Hepatocyte (in vitro differentiated cells): Measurements from ENCODE around the gene CALCB. TPM values are rescaled to one million over a fixed set of nuclear protein-coding genes. Genes with fewer than 3 reads are reported as not detected.

ENCODE experiments used
- DNase-seq: peaks from one replicate; pipeline ENCODE4 v3.0.0-alpha.2; 2016; ENCODE audit warnings: low spot score
- H2AFZ ChIP-seq: fragments of 200-600 bp; sonication (generic); 2 replicates; pipeline ENCODE4 v1.6.0; 2016; ENCODE audit warnings: antibody characterized with exemption, mild to moderate bottlenecking
- H3K27ac ChIP-seq: fragments of 200-600 bp; sonication (generic); 2 replicates; pipeline ENCODE4 v1.5.1; 2016; ENCODE audit warnings: mild to moderate bottlenecking
- H3K27me3 ChIP-seq: fragments of 200-600 bp; sonication (generic); 2 replicates; pipeline ENCODE4 v1.6.1; 2016
- H3K36me3 ChIP-seq: fragments of 200-600 bp; sonication (generic); replicated peaks from 2 replicates; pipeline ENCODE4 v1.5.1; 2016; ENCODE audit warnings: low read depth; ENCODE audit not compliant: insufficient read depth
- H3K4me1 ChIP-seq: fragments of 200-600 bp; sonication (generic); 2 replicates; pipeline ENCODE4 v1.5.1; 2016; ENCODE audit warnings: mild to moderate bottlenecking, moderate library complexity; ENCODE audit not compliant: insufficient read depth
- H3K4me2 ChIP-seq: fragments of 200-600 bp; sonication (generic); 2 replicates; pipeline ENCODE4 v1.6.0; 2016
- H3K4me3 ChIP-seq: fragments of 200-600 bp; sonication (generic); 2 replicates; pipeline ENCODE4 v1.5.1; 2016; ENCODE audit warnings: mild to moderate bottlenecking
- H3K79me2 ChIP-seq: fragments of 200-600 bp; sonication (generic); 2 replicates; pipeline ENCODE4 v1.6.0; 2017; ENCODE audit warnings: mild to moderate bottlenecking
- H3K9me2 ChIP-seq: fragments of 200-600 bp; sonication (generic); replicated peaks from 2 replicates; pipeline ENCODE4 v1.6.0; 2017; ENCODE audit warnings: mild to moderate bottlenecking; ENCODE audit not compliant: insufficient read depth
- H3K9me3 ChIP-seq: fragments of 200-600 bp; sonication (generic); 2 replicates; pipeline ENCODE4 v1.5.1; 2016; ENCODE audit warnings: low read depth, mild to moderate bottlenecking
- H4K20me1 ChIP-seq: fragments of 200-600 bp; sonication (generic); 2 replicates; pipeline ENCODE4 v1.6.0; 2016; ENCODE audit warnings: mild to moderate bottlenecking; ENCODE audit not compliant: insufficient read depth, poor library complexity, severe bottlenecking
- EZH2 ChIP-seq: fragments of 200-600 bp; sonication (generic); IDR thresholded peaks from 2 replicates; pipeline ENCODE4 v1.6.1; 2016; ENCODE audit warnings: antibody characterized with exemption, mild to moderate bottlenecking, borderline replicate concordance
- EZH2phosphoT487 ChIP-seq: fragments of 200-600 bp; sonication (generic); IDR thresholded peaks from one replicate; pipeline ENCODE4 v1.6.1; 2018; ENCODE audit warnings: antibody characterized with exemption, mild to moderate bottlenecking, low read depth, moderate library complexity; ENCODE audit not compliant: unreplicated experiment, severe bottlenecking
- WGBS: methylation state at CpG from one replicate; pipeline ENCODE4 v1.1.6; 2016; ENCODE audit warnings: low lambda C conversion rate; ENCODE audit errors: missing lambda C conversion rate; 5-methylcytosine and 5-hydroxymethylcytosine counted together
- polyA plus RNA-seq: library from polyadenylated mRNA; unstranded; fragments of >200 nt; fragmentation: Nextera tagmentation; extraction: Ambion mirVana; gene quantifications from 2 replicates; pipeline ENCODE4 v1.2.1, GENCODE V29; 2016
- total RNA-seq: library from RNA; depleted of rRNA; stranded (reverse); fragments of >200 nt; gene quantifications from 2 replicates; pipeline ENCODE4 v1.2.3, GENCODE V29; 2014
- TF ChIP-seq, protein P1 (sequence below): fragments of 200-600 bp; sonication (generic); IDR thresholded peaks from 2 replicates; pipeline ENCODE4 v1.5.1; 2016; ENCODE audit warnings: antibody characterized with exemption, mild to moderate bottlenecking; ENCODE audit not compliant: poor library complexity

CALCB gene
- total and polyA plus RNA-seq, 2 experiments from 2014 or later = 0.13 to 0.50 TPM

DNA sequence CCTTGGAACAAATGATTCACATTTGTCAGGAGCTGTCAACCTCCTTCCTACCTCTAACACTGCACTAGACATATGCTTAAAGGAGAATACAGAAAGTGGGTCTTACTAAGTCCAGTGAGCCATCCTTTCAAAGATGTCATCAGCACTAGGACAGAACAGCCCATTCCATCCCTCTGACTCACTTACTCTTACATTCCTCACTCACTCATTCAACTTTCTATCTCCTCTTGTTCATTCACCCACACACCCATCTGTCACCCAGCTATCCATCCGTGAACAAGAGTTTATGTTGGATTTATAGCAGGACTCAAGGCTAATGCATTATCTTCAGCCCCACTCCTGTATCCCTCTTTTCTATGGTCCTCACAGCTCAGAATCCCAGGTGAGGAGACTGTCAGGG lies 50.5 kb downstream of the CALCB start:
- Histone ChIP-seq H2AFZ (no peak overlapping the region), H3K36me3 (no peaks in the 10 kb centered on the region), H4K20me1 (no peaks in the 10 kb centered on the region), H3K9me3 (no peaks in the 10 kb centered on the region), H3K79me2 (no peaks in the 10 kb centered on the region), H3K27me3 (peaks cover 6% of the 10 kb centered on the region), H3K9me2 (no peaks in the 10 kb centered on the region), H3K4me3 (no peak overlapping the region), H3K4me1 (no peaks in the 10 kb centered on the region), H3K27ac (no peak overlapping the region), H3K4me2 (no peak overlapping the region)
- 68% methylated on average over 1 of the region's 1 CpG for WGBS
- no peak for TF ChIP-seq EZH2
- TF ChIP-seq EZH2phosphoT487 = no peak
- TF ChIP-seq, protein P1, sequence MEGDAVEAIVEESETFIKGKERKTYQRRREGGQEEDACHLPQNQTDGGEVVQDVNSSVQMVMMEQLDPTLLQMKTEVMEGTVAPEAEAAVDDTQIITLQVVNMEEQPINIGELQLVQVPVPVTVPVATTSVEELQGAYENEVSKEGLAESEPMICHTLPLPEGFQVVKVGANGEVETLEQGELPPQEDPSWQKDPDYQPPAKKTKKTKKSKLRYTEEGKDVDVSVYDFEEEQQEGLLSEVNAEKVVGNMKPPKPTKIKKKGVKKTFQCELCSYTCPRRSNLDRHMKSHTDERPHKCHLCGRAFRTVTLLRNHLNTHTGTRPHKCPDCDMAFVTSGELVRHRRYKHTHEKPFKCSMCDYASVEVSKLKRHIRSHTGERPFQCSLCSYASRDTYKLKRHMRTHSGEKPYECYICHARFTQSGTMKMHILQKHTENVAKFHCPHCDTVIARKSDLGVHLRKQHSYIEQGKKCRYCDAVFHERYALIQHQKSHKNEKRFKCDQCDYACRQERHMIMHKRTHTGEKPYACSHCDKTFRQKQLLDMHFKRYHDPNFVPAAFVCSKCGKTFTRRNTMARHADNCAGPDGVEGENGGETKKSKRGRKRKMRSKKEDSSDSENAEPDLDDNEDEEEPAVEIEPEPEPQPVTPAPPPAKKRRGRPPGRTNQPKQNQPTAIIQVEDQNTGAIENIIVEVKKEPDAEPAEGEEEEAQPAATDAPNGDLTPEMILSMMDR = no peak
- no peak for DNase-seq

DNA sequence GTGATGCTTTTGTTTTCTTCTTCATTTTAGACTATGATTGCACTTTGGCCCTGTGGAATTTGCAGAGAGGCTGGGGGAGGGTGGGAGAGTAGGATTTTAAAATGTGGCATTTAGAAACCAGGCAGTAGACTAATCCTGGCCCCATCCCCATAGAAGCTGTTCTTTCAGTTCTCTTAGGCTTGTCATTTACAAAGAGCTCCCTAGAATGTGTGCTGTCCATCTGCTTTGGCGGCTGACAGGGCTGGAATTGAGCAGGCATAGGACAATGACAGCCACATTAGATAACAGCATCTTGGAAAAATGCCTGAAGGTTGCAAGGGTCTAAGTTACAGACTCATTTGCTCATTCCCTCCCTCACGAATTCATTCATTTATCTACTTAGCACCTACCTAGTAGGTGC lies 51.1 kb downstream of the CALCB start:
- Histone ChIP-seq H3K79me2 (no peaks in the 10 kb centered on the region), H3K27me3 (peaks cover 6% of the 10 kb centered on the region), H4K20me1 (no peaks in the 10 kb centered on the region), H3K36me3 (no peaks in the 10 kb centered on the region), H3K4me1 (no peaks in the 10 kb centered on the region), H3K27ac (no peak overlapping the region), H3K9me3 (no peaks in the 10 kb centered on the region), H3K4me3 (no peak overlapping the region), H3K4me2 (no peak overlapping the region), H2AFZ (no peak overlapping the region), H3K9me2 (no peaks in the 10 kb centered on the region)
- DNase-seq = no peak
- no peak for TF ChIP-seq EZH2
- TF ChIP-seq EZH2phosphoT487 = no peak
- 71% methylated on average over 2 of the region's 2 CpGs for WGBS

DNA sequence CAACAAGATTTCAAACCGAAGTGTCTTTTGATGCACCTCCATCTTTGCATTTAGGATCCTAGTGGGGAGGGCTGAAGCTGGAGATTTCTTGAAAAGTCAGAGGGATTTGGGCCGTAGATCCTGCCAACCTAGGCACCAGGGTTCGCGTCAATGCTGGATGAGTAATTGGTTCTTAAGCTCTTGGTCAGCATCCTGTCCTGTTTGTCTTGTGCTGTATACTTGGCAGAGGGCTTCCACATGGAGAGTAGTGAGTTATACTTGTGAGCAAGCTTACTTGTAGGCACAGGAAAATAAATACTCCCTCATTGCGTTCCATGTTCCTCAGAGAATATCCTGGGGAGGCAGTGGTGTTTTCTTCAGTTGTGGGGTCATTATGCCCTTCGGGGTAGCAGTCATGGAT lies 53.9 kb downstream of the CALCB start:
- Histone ChIP-seq H4K20me1 (no peaks in the 10 kb centered on the region), H3K4me3 (no peak overlapping the region), H3K9me2 (no peaks in the 10 kb centered on the region), H3K36me3 (no peaks in the 10 kb centered on the region), H3K27me3 (peaks cover 3% of the 10 kb centered on the region), H3K9me3 (no peaks in the 10 kb centered on the region), H2AFZ (no peak overlapping the region), H3K79me2 (no peaks in the 10 kb centered on the region), H3K4me2 (no peak overlapping the region), H3K27ac (no peak overlapping the region), H3K4me1 (no peaks in the 10 kb centered on the region)
- TF ChIP-seq EZH2phosphoT487 = no peak
- TF ChIP-seq, protein P1 = no peak
- no peak for TF ChIP-seq EZH2
- DNase-seq = no peak
- 86% methylated on average over 6 of the region's 6 CpGs for WGBS

Other genes starting within 250 kb of the CALCB start
- 18.1 and 25.6 TPM in 2 replicates for gene CYP2R1, start 181.4 kb upstream of the CALCB start, total RNA-seq
- 15.6 and 20.4 TPM in 2 replicates for gene CYP2R1, start 181.4 kb upstream of the CALCB start, polyA plus RNA-seq
- gene CALCA, start 101.2 kb upstream of the CALCB start, total RNA-seq = 0.56 TPM in 1 of 2 replicates, not detected in the other
- not detected in 2 replicates for gene CALCA, start 101.2 kb upstream of the CALCB start, polyA plus RNA-seq
- gene INSC, start 41.3 kb downstream of the CALCB start, total RNA-seq = 0.10 TPM in 1 of 2 replicates, not detected in the other
- not detected in 2 replicates for gene INSC, start 41.3 kb downstream of the CALCB start, polyA plus RNA-seq